ENCODE results near the gene PAX8.

- TF ChIP-seq EZH2 (IDR thresholded peaks at IDR 0.05; ENCODE audit: insufficient read depth, poor library complexity, severe bottlenecking) (no peak), EZH2phosphoT487 (IDR thresholded peaks at IDR 0.05; ENCODE audit: insufficient read depth, low read depth) (no peak)
Observed at GRCh38 chr2:113195923-113196501, 82.7 kb downstream of the PAX8 start.

Measured in GM23248 (cell line).